ENCODE measurements around the gene PNPLA6.

Gene PNPLA6

DNA sequence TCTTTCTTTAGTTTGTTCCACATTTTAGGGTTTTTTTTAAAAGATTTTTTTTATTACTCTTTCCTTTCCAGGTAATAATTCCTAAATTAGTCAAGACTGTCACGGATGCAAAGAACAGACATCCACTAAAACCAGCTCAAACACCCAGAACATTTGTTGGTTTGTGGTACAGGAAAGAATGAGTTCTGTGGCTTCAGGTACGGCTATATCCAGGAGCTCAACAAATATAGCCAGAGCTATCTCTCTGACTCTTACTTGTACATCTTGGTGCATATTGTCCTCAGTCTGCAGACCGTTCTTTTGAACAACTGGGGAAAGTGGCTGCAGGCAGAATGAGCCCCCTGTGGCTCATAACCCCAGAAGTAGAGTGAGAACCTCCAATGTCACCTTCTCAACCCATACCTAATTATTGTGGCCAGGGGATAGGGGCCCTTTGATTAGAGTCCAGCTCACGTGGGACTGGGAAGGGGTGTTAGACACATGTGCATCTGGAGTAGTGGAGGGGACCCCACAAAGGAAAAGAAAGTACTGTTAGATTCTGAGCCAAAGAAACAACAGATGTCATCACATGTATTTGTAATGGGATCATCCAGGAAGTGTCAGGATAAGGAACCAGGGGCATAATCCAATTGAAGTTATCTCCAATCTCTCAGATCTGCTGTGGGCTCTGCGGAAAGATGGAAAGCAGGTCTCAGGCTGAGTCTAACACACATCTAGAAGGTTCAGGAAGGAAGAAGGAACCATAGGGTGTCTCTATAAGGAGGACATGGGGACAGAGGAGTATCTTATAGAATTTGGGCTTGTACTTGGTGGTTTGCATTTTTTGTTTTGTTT, 21.5 kb upstream of the PNPLA6 start:
- in situ Hi-C loops (cut with HindIII; ENCODE audit: low pct_ligation_motif_present, low pct_unique_long_range_greater_than_20kb, low sequenced_read_pairs): no loop called here
- DNase-seq: no peak

DNA sequence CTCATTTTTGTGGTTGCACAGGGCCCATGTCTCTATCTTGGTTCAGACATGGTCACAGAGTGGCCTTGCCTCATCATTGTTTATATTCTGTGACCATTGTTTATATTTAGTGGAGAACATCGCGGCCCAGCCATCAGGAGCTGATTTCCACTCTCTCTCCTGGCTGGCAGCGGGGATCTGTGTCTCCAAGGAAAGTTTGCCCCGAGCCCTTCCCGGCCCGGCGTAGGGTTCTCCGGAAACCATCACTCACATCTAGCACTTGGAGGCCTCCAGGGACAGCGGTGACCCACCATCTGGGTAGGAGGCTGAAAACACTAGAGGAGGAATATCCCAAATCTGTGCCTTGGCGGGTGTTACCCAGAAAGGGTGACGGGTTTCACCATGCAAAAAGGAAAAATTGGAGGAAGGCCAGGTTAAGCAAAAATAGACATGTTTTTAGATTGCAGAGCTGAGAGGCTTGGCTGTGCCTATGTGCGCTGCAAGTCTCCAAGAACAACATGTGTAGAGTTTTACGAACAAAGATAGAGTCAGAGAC, 20.3 kb upstream of the PNPLA6 start:
- no peak for DNase-seq
- in situ Hi-C loops (cut with HindIII; ENCODE audit: low pct_ligation_motif_present, low pct_unique_long_range_greater_than_20kb, low sequenced_read_pairs): no loop called here

DNA sequence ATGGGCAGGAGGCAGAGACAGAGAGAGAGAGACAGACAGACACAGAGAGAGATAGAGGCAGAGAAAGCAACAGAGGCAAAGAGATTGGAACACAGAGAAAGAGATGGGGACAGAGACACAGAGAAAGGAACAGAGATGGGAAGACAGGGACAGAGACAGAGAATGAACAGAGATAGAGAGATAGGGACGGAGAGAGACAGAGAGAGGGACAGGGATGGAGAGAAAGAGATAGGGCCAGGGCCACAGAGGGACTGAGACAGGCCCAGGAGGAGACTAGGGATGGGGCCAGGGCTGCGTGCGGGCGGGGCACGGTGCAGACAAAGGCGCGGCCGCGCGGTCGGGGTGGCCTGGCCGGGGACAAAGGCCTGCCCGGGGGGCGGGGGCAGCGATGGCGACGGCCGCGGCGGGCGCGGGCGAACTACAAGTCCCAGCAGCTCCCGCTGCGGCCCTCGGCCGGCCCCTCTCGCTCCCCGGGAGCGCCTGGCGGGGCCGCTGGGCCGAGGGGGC, 19.8 kb upstream of the PNPLA6 start, which contains the start of gene ZNF358:
TSS of gene ZNF358 (plus strand) at position 459 of the 507 bp plus-strand sequence. CDS start 3,140 bp downstream, outside the sequence.
- peak; percentile 56 for DNase-seq
- in situ Hi-C loops (cut with HindIII; ENCODE audit: low pct_ligation_motif_present, low pct_unique_long_range_greater_than_20kb, low sequenced_read_pairs): no loop called here

DNA sequence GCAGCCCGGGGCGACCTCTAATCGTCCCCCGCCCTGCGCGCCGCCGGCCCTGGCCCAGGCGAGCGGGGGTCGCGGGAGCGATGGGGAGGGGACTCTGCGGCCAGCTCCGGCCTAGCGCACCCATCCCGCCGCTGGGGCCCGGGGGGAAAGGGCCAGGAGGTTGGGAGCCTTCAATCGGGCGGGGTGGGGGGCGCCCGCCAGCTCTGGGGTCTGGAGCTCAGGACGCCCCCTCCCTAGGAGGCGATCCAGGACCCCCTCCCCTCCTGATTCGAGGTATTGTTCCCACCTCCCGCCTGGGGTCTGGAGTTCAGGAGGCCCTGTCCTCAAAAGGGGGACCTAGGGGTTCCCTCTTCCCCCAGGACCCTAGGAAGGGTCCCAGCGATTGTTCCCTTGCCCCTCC, 19.2 kb upstream of the PNPLA6 start:
- in situ Hi-C loops (cut with HindIII; ENCODE audit: low pct_ligation_motif_present, low pct_unique_long_range_greater_than_20kb, low sequenced_read_pairs): no loop called here
- DNase-seq: no peak

DNA sequence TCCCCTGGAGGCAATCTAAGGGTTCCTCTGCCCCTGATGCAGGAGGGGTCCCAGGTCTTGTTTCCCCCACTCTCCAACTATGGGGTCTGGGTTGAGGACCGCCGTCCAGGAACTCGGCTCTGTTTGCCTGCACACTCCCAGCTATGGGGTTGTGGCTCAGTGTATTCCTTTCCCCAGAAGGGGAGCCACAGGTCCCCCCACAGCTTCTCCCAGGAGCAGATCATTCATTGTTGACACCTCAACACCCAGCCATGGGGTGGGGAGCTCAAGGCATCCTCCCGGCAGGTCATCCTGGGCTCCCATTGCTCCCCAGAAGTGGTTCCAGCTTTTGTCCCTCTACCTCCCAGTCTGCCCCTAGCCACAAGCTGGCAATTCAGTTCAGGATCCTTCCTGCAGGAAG, 18.6 kb upstream of the PNPLA6 start:
- in situ Hi-C loops (cut with HindIII; ENCODE audit: low pct_ligation_motif_present, low pct_unique_long_range_greater_than_20kb, low sequenced_read_pairs): no loop called here
- no peak for DNase-seq

DNA sequence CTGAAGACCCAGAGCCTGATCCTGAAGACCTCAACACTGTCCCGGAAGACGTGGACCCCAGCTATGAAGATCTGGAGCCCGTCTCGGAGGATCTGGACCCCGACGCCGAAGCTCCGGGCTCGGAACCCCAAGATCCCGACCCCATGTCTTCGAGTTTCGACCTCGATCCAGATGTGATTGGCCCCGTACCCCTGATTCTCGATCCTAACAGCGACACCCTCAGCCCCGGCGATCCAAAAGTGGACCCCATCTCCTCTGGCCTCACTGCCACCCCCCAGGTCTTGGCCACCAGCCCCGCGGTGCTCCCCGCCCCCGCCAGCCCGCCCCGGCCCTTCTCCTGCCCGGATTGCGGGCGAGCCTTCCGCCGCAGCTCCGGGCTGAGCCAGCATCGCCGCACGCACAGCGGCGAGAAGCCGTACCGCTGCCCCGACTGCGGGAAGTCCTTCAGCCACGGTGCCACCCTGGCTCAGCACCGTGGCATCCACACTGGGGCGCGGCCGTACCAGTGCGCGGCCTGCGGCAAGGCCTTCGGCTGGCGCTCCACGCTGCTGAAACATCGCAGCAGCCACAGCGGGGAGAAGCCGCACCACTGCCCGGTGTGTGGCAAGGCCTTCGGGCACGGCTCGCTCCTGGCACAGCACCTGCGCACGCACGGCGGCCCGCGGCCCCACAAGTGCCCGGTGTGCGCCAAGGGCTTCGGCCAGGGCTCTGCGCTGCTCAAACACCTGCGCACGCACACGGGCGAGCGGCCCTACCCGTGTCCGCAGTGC, 16.0 kb upstream of the PNPLA6 start:
- in situ Hi-C loops (cut with HindIII; ENCODE audit: low pct_ligation_motif_present, low pct_unique_long_range_greater_than_20kb, low sequenced_read_pairs): no loop called here
- no peak for DNase-seq

DNA sequence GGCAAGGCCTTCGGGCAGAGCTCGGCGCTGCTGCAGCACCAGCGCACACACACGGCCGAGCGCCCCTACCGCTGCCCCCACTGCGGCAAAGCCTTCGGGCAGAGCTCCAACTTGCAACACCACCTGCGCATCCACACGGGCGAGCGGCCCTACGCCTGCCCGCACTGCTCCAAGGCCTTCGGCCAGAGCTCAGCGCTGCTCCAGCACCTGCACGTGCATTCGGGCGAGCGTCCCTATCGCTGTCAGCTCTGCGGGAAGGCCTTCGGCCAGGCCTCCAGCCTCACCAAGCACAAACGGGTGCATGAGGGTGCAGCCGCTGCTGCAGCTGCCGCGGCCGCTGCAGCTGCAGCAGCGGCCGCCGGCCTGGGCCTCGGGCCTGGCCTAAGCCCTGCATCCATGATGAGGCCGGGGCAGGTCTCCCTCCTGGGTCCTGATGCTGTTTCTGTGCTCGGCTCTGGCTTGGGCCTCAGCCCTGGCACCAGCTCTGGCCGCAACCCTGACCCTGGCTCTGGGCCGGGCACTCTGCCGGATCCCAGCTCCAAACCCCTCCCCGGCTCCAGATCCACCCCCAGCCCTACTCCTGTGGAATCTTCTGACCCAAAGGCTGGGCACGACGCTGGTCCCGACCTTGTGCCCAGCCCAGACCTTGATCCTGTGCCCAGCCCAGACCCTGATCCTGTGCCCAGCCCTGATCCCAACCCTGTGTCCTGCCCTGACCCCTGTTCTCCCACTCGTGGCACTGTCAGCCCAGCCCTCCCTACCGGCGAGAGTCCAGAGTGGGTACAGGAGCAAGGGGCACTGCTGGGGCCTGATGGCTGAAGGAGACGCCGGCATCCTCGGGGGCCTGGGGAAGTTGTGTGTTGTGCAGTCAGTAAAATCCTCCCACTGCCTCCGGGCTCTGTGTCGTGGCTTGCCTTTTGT, 15.1 kb upstream of the PNPLA6 start:
- in situ Hi-C loops (cut with HindIII; ENCODE audit: low pct_ligation_motif_present, low pct_unique_long_range_greater_than_20kb, low sequenced_read_pairs): no loop called here
- DNase-seq: no peak

DNA sequence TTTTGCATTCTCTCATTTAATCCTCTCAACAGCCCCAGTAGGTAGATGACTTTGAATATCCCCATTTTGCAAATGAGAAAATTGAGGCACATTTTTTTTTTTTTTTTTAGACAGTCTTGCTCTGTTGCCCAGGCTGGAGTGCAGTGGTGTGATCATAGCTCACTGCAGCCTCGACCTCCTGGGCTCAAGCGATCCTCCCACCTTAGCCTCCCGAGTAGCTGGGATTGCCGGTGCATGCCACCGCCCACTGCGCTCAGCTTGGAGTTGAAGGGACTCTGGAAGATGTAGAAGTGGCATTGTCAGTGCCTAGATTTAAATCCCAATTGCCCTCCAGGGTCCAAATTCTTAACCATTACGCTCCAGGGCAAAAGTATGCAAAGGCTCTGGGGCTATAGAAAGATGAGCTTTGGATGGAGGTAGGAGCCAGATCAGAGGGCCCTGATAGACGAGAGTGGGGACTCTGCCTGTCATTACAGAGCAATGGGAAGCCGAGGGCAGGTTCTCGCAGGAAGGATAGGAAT, 13.9 kb upstream of the PNPLA6 start:
- in situ Hi-C loops (cut with HindIII; ENCODE audit: low pct_ligation_motif_present, low pct_unique_long_range_greater_than_20kb, low sequenced_read_pairs): no loop called here
- DNase-seq: no peak

DNA sequence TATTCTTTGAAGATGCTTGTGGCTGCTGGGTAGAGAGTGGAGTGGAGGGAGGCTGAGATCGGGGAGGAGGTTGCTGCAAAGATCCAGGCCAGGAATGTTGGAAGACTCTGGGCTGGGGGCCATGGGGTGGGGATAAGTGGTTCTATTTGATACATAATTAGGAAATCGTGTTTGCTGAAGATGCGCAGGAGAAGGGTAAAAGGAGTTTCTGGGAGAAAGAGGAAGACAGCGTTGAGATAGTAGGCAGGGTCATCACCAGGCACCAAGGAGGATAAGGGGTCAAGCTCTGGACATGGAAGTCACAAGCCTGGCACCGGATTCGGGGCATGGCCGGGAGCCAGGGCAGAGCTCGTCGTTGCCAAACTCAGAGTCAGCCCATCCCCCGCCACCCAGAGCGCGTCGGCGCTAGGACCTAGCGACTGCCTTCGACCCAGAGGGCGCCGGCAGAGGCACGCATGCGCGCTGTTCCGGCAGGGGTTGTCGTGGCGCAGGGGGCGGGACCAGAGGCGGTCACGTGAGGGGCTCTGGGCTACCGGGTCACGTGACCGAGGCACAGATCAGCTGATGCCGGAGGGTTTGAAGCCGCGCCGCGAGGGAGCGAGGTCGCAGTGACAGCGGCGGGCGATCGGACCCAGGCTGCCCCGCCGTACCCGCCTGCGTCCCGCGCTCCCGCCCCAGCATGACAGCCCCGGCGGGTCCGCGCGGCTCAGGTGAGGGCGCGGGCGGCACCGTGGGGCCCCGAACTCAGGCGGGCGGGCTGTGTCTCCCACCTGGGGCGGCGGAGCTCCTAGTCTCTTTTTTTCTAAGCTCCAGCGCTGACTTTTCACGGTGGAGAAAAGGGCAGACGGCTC, 13.2 kb upstream of the PNPLA6 start, which contains the start of gene MCOLN1:
TSS of gene MCOLN1 (plus strand) at position 553 of the 851 bp plus-strand sequence. CDS start at position 680, 127 bp downstream.
- in situ Hi-C loops (cut with HindIII; ENCODE audit: low pct_ligation_motif_present, low pct_unique_long_range_greater_than_20kb, low sequenced_read_pairs): no loop called here
- peak; percentile 95 for DNase-seq

DNA sequence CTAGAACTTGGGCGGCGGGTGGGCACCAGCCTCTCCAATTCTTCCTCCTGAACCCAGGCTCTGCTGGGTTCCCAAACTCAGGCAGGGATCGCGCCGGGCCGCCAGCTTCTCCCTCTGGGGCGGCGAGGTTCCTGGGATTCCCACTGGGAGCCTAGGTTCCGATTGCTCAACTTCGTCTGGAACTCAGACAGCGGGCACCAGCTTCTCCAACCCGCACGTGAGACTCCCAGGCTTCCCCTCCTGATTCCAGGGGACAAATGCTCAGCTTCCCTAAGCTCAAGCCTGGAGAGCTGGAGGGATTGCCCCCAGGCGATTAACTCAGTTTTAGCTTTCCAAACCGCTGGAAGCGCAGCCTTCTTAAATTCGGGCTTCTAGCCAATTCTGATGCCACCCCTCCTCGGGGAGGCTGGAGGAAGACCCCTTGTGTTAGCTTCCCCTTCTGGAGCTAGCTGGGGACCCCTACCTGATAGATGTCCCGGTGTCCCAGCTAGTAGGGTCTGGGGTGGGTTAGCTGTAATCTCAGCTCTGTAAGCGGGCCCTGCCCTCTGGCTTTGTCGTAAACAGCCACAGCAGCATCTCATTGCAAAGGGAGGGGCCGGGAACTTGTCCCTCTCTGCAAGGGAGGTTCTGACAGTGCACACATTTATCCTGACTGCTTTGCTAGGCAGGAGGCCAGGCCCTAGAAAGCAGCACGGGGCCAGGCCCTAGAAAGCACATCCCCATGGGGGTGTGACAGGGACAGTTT, 12.4 kb upstream of the PNPLA6 start:
- DNase-seq: no peak
- in situ Hi-C loops (cut with HindIII; ENCODE audit: low pct_ligation_motif_present, low pct_unique_long_range_greater_than_20kb, low sequenced_read_pairs): no loop called here

DNA sequence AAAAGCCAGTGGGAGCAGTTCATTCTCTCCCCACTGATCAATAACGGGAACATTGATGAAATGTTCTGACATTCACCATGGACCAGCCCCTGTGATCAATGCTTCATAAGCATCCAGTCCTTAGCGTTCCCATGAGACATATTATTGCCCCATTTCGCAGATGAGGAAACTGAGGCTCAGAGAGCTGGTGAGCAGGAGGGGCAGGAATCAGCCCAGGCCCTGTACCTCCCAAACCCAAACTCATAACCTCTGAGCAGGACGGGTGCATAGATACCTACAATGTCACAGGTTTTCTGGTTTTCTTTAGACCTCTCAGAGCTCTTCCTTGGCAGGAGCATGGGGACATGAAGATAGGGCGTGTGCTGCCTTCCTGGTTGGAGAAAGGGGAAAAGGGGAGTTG, 11.0 kb upstream of the PNPLA6 start:
- no peak for DNase-seq
- in situ Hi-C loops (cut with HindIII; ENCODE audit: low pct_ligation_motif_present, low pct_unique_long_range_greater_than_20kb, low sequenced_read_pairs): no loop called here

DNA sequence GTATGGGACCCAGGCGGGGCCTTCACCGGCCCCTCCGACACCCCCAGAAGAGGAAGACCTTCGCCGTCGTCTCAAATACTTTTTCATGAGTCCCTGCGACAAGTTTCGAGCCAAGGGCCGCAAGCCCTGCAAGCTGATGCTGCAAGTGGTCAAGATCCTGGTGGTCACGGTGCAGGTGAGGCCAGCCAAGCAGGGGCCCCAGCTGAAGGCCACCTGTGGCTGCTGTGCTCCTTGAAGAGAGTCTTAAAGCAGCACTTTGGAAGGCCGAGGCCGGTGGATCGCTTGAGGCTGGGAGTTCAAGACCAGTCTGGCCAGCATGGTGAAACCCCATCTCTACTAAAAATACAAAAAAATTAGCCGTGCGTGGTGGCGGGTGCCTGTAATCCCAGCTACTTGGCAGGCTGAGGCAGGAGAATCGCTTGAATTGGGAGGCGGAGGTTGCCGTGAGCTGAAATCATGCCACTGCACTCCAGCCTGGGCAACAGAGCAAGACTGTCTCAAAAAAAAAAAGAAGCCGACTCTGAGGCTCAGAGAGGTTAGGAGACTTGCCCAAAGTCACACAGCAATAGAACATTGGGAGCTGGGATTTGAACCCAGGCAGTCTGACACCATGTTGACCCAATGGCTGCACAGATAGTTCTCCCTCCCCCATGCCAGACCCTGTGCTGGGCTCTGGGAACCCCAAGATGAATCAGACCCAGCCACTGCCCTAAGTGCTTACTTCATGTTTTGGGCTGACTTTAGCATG, 10.4 kb upstream of the PNPLA6 start:
- no peak for DNase-seq
- in situ Hi-C loops (cut with HindIII; ENCODE audit: low pct_ligation_motif_present, low pct_unique_long_range_greater_than_20kb, low sequenced_read_pairs): no loop called here

DNA sequence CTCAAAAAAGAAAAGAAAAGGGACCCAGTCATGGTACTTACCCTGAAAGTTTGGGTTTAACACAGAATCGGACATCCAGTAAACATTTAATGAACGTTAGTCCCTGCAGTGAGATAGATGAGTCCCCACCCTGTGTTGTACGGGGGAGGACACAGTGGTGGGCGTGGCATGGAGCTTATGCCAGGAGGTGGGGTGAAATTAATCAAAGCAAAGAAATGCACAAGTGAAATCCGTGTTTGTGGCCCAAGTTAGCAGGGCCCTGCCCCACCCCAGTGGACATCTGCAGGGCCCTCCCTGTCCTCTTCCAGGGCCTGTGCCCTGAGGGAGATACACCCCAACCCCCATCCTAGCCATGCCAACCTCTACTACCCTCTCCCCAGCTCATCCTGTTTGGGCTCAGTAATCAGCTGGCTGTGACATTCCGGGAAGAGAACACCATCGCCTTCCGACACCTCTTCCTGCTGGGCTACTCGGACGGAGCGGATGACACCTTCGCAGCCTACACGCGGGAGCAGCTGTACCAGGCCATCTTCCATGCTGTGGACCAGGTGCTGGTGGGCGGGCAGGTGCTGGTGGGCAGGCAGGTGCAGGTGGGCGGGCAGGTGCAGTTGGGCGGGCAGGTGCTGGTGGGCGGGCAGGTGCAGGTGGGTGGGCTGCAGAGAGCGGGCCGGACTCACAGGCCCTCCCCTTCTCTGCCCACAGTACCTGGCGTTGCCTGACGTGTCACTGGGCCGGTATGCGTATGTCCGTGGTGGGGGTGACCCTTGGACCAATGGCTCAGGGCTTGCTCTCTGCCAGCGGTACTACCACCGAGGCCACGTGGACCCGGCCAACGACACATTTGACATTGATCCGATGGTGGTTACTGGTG, 9.2 kb upstream of the PNPLA6 start:
- DNase-seq: no peak
- in situ Hi-C loops (cut with HindIII; ENCODE audit: low pct_ligation_motif_present, low pct_unique_long_range_greater_than_20kb, low sequenced_read_pairs): no loop called here

DNA sequence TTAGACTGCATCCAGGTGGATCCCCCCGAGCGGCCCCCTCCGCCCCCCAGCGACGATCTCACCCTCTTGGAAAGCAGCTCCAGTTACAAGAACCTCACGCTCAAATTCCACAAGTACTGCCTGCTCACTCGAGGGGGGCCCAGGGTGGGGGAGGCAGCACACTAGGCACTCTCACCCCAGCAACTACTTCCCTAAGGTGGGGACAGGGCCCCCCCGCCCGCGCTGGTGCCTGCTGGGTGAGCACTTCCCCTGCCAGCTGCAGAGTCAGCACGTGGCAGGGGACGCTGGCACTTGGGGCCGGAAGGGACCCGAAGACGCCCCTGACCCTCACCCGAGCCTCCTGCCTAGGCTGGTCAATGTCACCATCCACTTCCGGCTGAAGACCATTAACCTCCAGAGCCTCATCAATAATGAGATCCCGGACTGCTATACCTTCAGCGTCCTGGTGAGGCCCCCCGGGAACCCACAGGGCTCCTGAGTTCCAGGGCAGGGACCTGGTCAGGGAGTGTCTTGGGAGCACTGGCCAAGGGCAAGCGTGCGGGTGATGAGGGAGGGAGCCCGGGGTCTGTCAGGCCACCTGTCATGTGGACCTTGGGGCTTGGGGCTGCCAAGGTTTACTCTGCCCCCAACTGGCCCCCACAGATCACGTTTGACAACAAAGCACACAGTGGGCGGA, 7.9 kb upstream of the PNPLA6 start:
- in situ Hi-C loops (cut with HindIII; ENCODE audit: low pct_ligation_motif_present, low pct_unique_long_range_greater_than_20kb, low sequenced_read_pairs): no loop called here
- DNase-seq: no peak

DNA sequence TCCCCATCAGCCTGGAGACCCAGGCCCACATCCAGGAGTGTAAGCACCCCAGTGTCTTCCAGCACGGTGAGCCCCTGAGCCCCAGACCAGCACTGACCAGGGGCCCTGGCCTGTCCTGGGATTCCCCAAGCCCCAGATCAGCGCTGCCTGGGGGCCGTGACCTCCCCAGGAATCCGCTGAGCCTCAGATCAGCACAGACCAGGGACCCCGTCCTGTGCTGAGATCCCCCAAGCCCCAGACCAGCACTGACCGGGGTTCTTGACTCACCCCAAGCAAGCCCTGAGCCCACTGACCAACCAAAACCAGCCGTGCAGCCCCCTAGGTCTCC, 7.4 kb upstream of the PNPLA6 start:
- in situ Hi-C loops (cut with HindIII; ENCODE audit: low pct_ligation_motif_present, low pct_unique_long_range_greater_than_20kb, low sequenced_read_pairs): no loop called here
- DNase-seq: no peak

Measured in ACHN (cell line).